Tibial artery (tissue), 4 donors: ENCODE data around the gene ASPRV1.

Experiments
- DNase-seq, 2 donors: peaks; one replicate each; pipeline ENCODE4 v3.0.0-alpha.2; 2019
- H3K27ac ChIP-seq, 2 donors: fragments of 200-600 bp; sonication (generic) in 1 of 2; 1 replicate in 1 of 2; 2 replicates in 1 of 2; pipeline ENCODE4 v1.5.1; 2018 to 2019; ENCODE audit warnings: mild to moderate bottlenecking in 1 of 2
- H3K27me3 ChIP-seq, 2 donors: fragments of 200-600 bp; sonication (generic) in 1 of 2; one replicate each; pipeline versions ENCODE4 v1.5.1 to v1.6.0; 2016 to 2019
- H3K36me3 ChIP-seq, 3 donors: fragments of 200-600 bp; sonication (generic) in 2 of 3; one replicate each; pipeline ENCODE4 v1.5.1; 2016 to 2019; ENCODE audit warnings: mild to moderate bottlenecking in 2 of 3
- H3K4me1 ChIP-seq, 4 donors: fragments of 200-600 bp; sonication (generic) in 2 of 4; 1 replicate in 3 of 4; 2 replicates in 1 of 4; pipeline ENCODE4 v1.5.1; 2016 to 2019
- H3K4me3 ChIP-seq, 2 donors: fragments of 200-600 bp; sonication (generic) in 1 of 2; 1 replicate in 1 of 2; 2 replicates in 1 of 2; pipeline ENCODE4 v1.5.1; 2018 to 2019; ENCODE audit warnings: mild to moderate bottlenecking in 2 of 2
- H3K9me3 ChIP-seq, 3 donors: fragments of 200-600 bp; sonication (generic) in 1 of 3; one replicate each; pipeline ENCODE4 v1.5.1; 2016 to 2019
- intact Hi-C: fragments of 100-400 bp; cut with DNase I; formaldehyde crosslinking; loops from one replicate; pipeline ENCODE4 v1.15.0; 2023; ENCODE audit warnings: low total_unique reads
- TF ChIP-seq, protein P1 (sequence below), 2 experiments: fragments of 200-600 bp in 1 of 2; fragments of 450-650 bp in 1 of 2; IDR thresholded peaks; one replicate each; pipeline ENCODE4 v1.5.1; 2017 to 2019; ENCODE audit warnings: antibody characterized with exemption in 2 of 2, mild to moderate bottlenecking in 1 of 2, moderate library complexity in 1 of 2

Gene ASPRV1

DNA sequence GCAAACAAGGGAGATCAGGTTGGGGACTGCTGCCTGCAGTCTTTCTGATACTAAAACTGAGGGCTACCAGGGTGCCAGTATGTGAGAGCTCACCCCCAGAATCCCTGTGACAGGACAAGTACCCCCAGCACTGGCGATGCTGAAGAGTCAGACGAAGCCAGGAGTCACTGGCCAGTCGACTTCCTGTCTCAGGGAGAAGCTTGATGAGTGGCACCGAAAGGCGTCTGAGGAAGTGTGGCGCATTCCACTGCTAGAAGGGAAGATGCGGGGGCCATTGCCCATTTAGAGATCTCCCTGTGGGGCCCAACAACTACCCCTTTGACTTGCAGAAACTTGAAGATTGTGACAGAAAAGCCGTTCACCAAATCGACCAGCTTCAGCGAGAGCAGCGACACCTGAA lies 24.5 kb downstream of the ASPRV1 start:
- Histone ChIP-seq H3K4me3 (no peak overlapping the region), H3K36me3 (peaks cover 44 to 69% (median 46%) of the 10 kb centered on the region in 3 donors), H3K4me1 (peaks cover 0 to 33% (median 19%) of the 10 kb centered on the region in 4 donors), H3K27ac (no peak overlapping the region), H3K27me3 (no peaks in the 10 kb centered on the region), H3K9me3 (no peaks in the 10 kb centered on the region)
- TF ChIP-seq, protein P1, sequence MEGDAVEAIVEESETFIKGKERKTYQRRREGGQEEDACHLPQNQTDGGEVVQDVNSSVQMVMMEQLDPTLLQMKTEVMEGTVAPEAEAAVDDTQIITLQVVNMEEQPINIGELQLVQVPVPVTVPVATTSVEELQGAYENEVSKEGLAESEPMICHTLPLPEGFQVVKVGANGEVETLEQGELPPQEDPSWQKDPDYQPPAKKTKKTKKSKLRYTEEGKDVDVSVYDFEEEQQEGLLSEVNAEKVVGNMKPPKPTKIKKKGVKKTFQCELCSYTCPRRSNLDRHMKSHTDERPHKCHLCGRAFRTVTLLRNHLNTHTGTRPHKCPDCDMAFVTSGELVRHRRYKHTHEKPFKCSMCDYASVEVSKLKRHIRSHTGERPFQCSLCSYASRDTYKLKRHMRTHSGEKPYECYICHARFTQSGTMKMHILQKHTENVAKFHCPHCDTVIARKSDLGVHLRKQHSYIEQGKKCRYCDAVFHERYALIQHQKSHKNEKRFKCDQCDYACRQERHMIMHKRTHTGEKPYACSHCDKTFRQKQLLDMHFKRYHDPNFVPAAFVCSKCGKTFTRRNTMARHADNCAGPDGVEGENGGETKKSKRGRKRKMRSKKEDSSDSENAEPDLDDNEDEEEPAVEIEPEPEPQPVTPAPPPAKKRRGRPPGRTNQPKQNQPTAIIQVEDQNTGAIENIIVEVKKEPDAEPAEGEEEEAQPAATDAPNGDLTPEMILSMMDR (IDR thresholded peaks at IDR 0.05): no peak
- intact Hi-C loops: no loop called here
- no peak for DNase-seq

DNA sequence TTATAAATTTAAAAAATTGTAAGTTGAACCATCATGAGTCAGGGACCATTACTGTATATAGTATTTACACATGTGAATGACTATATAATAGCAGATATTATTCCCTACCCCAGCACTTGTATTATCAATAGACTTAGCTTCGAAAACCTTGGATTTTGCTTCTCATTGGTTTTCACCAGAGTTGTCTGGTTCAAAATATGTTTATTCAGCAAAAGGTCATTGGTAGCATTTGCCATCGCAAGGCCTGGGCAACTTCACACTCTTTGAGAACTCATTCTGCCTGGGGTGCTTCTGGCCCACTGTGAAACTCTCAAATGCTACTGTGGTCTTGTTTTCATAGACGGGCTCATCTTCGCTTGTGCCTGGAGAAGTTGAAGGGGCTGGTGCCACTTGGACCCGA lies 26.4 kb downstream of the ASPRV1 start:
- TF ChIP-seq, protein P1 (IDR thresholded peaks at IDR 0.05): no peak
- Histone ChIP-seq H3K27me3 (no peaks in the 10 kb centered on the region), H3K9me3 (no peaks in the 10 kb centered on the region), H3K4me1 (peaks cover 0 to 38% (median 22%) of the 10 kb centered on the region in 4 donors), H3K4me3 (no peak overlapping the region), H3K27ac (peak overlapping the region in 1 of 2 donors; percentile 66), H3K36me3 (peaks cover 44 to 50% (median 46%) of the 10 kb centered on the region in 3 donors)
- no peak for DNase-seq
- intact Hi-C loops: no loop called here

DNA sequence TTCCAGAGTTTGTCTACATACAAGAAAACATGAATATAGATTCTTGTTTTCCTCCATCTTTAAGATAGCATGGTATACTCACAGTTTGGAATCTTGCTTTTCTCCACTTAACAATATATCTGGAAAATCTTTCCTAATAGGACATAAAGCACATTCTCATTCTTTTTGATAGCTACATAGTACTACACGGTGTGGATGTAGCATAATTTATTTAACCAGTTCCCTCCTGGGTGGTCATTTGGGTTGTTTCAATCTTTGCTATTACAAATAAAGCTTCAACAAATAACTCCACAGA lies 26.9 kb downstream of the ASPRV1 start:
- Histone ChIP-seq H3K4me3 (no peak overlapping the region), H3K4me1 (peaks cover 0 to 38% (median 22%) of the 10 kb centered on the region in 4 donors), H3K27ac (peak overlapping the region; percentile 18 to 66), H3K27me3 (no peaks in the 10 kb centered on the region), H3K9me3 (no peaks in the 10 kb centered on the region), H3K36me3 (peaks cover 42 to 45% (median 43%) of the 10 kb centered on the region in 3 donors)
- DNase-seq: no peak
- TF ChIP-seq, protein P1 (IDR thresholded peaks at IDR 0.05): no peak
- intact Hi-C loops: loop anchor here (5.0 kb wide), 1 partner anchor 133 kb away; no protein-coding TSS in a partner anchor

DNA sequence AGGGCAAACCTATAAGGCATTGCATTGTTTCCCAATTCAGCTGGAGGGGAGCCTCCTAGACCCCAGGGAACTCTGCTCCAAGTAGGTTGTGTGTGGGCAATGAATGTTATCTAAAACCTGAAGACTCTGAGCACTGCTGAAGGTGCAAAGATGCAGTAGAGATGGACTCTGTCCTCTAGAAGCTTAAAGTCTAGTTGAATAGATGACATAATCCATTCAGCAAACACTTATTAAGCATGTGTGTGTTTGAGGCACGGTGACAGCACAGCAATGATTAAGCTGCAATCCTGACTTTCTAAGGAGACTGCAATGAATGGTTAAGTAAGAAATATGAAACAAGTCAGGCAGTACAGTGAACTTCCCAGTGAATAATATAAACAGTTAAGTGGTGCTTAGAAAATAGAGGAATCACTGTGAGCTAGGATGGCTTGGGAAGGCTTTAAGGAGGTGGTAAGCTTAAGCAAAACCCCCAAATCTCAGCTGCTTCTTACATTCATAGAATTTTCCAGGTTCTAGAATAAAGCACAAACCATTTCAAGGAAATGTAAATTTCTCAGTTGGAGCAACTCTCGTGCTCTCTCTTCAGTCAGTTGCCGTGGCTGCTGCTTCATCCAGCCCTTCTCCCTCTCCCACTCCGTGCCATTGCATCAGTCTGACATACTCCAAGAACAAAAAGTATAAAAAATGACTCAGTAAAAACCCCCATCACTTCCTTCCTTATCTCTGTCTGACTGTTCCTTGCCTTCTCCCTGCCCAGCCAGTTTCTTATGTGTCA lies 27.4 kb downstream of the ASPRV1 start:
- Histone ChIP-seq H3K36me3 (peaks cover 39 to 43% (median 39%) of the 10 kb centered on the region in 3 donors), H3K27ac (peak overlapping the region; percentile 18 to 66), H3K27me3 (no peaks in the 10 kb centered on the region), H3K4me3 (no peak overlapping the region), H3K4me1 (peaks cover 0 to 38% (median 22%) of the 10 kb centered on the region in 4 donors), H3K9me3 (no peaks in the 10 kb centered on the region)
- peak in 1 of 2 donors; percentile 41 for DNase-seq
- TF ChIP-seq, protein P1 (IDR thresholded peaks at IDR 0.05): no peak
- intact Hi-C loops: loop anchor here (5.0 kb wide), 1 partner anchor 133 kb away; no protein-coding TSS in a partner anchor

DNA sequence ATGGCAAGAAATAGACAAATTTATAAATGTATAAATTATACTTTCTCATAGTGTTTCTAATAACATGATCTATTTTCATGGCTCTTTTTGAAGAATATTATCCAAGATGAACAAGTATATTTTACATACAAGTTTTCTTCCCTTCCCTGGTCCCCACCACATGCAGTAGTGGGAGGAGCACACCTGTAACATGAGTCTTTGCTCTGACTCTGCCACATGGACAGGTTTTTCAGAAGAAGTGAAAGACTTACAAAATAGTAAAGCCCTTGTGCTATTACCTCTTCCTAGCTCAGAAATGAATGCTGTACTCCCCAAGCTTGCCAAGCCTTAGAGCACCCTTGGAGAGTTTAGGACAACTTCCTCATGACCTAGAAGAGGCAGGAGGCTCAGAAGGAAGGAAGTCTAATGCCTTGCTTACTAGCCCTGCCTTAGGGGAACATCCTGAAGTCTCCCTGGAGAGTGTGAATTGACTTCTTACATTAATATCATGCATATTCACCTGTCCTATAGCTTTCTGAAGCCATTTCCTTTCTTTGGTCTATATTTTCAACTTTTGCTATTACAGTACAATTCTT lies 28.1 kb downstream of the ASPRV1 start:
- no peak for DNase-seq
- intact Hi-C loops: loop anchor here (5.0 kb wide), 1 partner anchor 134 kb away; no protein-coding TSS in a partner anchor
- H3K27ac ChIP-seq: peak overlapping the region; percentile 18 to 66
- H3K27me3 ChIP-seq: no peaks in the 10 kb centered on the region
- no peak overlapping the region for H3K4me3 ChIP-seq
- TF ChIP-seq, protein P1 (IDR thresholded peaks at IDR 0.05): no peak
- H3K4me1 ChIP-seq: peaks cover 0 to 38% (median 22%) of the 10 kb centered on the region in 4 donors
- H3K36me3 ChIP-seq: peaks cover 32 to 41% (median 32%) of the 10 kb centered on the region in 3 donors
- H3K9me3 ChIP-seq: no peaks in the 10 kb centered on the region
